8988T (cell line): ENCODE results near the gene RNF5.
"Not testable (repeated sequence)": the region's sequence is repeated elsewhere in the genome, so short reads cannot be mapped to it uniquely, and the experiment has no call there.

Experiments
- DNase-seq: peaks from one replicate; pipeline ENCODE4 v3.0.0; 2011

The RNF5 gene

GRCh38 chr6:32177788-32178546 lies at the start of gene RNF5:
Gene RNF5 (plus strand): TSS chr6:32178405. CDS start chr6:32178512, 107 bp downstream.
- peak; percentile 92 for DNase-seq

DNA sequence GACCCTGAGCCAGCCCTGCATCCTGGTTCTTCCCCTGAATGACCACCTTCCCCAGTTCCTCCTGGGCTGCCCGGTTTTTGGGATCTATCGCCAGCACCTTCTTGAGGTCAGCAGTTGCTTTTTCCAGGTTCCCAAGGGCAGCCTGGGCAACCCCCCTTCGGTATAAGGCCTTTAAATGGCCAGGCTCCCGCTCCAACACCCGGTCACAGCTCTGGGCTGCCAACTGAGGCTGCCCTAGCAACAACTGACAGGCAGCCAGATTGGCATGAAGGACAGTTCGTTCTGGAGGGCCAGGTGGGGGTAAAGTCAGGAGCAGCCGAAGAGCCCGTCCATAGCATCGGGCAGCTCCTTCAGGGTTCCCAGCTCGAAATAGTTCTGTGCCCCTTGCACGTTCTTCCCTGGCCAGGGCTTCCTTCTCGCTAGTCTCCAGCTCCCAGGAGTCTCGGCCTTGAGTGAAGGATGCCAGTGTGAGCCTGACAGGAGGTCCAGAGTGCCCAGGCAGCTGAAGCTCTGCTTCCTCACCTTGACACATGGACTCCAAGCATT lies 49.4 kb upstream of the RNF5 start:
- no peak for DNase-seq

DNA sequence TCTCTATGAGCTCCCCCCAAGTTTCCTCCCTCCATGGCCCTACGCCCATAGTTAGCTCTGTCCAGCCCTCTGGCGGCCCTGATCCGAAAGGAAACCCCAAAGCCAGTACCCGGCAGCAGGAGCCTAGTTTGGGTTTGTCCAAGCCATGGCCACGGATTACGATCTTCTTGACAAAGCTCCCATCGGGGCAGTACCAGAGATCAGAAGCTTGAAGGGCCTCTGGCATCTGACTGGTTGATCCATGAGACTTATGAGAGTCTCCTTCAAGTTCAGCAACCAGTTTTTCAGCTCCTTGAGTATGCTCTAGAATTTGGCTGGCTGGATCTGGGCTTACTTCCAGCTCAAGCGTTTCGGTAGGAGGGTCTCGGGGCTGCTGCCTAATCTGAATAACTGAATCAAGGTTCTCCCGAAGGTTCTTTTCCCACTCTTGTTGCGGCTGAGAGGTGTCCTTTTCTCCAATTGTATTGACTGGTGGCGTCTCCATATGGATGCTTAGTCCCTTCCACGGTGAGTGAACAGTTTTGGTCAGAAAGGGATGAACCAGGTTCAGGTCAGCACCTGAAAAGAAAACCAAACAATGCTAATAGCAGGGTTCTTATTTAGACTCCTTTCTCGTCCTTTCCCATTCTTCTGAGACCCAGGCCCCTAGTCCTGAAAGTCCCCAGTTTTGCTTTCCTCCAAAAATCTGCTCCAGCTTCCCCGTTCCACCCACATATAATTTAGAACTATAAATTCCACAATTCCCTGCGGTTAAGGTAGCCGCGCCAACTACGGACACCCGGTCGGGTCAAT lies 48.7 kb upstream of the RNF5 start:
- no peak for DNase-seq

DNA sequence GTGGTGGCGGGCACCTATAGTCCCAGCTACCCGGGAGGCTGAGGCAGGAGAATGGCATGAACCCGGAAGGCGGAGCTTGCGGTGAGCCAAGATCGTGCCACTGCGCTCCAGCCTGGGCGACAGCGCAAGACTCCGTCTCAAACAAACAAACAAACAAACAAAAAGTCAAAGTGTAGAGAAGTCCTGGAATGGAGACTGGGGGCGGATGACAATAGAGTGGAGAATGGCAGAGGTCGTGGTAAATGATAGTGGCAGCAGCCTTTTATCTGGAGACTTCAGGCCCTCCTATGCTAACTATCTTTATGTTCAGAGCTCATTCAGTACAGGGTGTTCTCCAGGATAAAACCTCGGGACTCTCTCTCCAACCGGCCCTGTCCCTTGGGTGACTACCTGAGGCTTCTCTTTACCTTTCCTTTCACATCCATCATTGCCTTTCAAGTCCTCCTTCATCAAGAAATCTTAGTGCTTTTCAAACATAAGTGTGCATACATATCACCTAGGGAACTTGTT lies 46.7 kb upstream of the RNF5 start:
- DNase-seq: no peak

DNA sequence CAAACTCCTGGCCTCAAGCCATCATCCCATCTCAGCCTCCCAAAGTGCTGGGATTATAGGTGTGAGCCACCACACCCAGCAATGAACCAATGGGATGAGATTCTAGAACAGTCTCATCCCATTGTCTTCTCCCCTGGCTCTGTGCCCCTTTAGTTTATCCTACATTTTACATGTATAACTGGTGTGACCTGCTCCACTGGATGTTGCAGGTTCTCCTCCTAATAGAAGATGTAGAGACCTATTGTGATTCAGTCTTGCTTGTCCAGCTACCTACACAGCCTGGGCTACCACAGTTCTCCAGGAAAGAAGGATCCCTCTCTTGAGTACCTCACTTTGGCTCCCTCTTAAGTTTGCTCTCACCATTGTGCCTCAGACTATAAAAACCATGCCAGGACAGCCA lies 46.1 kb upstream of the RNF5 start:
- no peak for DNase-seq

DNA sequence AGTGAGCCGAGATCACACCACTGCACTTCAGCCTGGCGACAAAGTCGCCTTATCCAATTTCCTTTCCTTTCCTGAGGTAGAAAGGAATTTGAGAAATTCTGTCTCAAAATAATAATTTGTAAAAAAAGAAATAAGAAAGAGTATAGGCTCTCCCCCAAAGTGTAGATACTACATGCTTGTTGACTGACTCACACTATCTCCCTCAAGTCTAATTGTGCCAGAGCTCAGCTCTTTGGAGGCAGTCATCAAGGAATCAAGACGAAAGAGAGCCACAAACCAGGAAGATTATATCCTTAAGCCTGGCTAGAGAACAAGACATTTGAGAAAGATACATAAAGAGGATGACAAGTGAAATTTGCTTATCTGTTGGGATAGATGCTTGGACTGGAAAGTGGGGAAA lies 44.4 kb upstream of the RNF5 start:
- no peak for DNase-seq

GRCh38 chr6:32137454-32137853 lies 40.8 kb upstream of the RNF5 start:
- no peak for DNase-seq

DNA sequence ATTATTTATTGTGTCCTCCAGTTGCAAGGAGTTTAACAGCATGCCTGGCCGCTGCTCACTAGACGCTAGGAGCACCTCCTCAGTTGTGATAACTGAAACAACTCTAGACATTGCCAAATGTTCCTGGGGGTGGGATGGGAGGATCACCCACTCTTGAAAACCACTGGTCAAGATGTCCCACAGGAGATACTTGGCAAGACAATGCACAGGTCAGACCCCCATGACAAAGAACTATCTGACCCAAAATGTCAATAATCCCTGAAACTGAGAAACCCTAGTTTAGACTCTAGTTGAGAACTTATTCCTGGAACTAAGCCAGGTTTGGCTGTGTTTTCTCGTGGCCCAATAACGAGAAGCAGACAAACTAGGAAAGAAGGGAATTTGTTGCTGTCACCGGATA lies 38.6 kb upstream of the RNF5 start:
- DNase-seq: no peak

GRCh38 chr6:32140420-32141046 lies 37.7 kb upstream of the RNF5 start:
- DNase-seq: no peak

- not testable (repeated sequence) for DNase-seq
Measured at GRCh38 chr6:32144238-32144637, 34.0 kb upstream of the RNF5 start.

DNA sequence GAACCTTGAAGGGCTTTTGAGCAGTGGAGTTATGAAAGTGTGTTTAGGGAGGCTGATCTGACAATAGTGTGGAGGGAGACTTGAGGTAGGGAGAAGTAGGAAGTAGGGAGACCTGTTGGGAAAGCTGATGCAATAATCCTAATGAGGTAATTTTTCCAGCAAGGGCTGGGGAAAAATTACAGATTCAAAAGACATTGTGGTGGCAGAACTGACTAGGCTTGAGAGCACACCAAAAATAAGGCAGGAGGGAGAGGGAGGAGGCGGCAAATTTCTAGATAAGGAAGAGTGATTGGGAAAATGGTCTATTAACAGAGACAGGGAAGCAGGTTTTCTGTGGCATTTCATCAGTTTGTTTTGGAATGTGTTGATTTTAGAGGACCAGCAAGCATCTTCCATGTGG lies 31.9 kb upstream of the RNF5 start:
- no peak for DNase-seq

DNA sequence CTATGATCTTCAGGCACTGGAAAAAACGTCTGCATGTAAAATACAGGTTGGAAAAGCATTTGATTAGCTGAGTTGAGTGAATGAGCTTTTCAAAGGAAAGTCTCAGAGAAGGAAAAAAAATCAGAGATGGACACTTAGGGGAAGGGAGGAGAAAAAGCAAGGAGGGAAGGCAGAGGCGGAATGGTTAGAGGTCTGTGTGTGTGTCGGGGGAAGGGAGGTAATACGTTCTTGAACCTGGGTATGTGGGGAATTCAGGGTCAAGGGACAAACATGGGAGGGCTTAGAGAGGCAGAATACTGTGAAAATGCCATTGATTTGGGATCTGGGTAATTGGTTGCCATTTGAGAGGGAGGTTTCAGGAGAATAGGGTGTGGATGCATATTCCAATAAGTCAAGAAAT lies 31.5 kb upstream of the RNF5 start:
- DNase-seq: no peak

DNA sequence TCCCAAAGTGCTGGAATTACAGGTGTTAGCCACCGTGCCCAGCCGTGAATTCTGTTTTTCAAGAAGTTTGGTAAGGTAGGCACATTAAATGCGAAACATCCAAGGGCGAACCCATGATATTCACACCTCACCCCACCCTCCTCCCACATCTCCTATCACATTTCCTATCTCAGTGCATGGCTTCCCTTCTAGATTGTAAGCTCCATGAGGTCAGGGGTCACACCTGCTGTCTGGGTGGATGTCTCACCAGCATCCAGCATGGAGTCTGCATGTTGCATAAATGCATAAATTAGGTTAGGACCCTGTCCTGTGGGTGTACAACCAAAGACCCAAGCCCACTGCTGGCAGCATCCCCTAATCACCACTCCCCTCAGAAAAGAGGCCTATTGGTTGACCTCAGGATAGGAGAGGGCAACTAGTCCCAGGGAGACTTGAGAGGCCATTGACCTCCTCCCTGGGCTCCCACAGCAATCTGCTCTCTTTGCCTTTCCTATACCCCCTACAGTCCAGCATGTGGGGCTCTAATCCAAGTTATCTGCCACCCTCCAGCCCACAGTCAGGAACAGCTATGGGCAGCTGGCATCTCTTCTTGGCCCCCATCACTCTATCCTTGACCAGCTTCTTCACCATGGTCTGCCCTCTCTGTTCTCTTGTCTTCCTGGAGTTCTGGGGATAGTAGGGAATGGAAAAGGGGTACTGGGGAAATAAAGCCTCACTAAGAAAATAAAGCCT lies 30.6 kb upstream of the RNF5 start:
- no peak for DNase-seq

GRCh38 chr6:32148289-32149091 lies 29.7 kb upstream of the RNF5 start:
- no peak for DNase-seq

DNA sequence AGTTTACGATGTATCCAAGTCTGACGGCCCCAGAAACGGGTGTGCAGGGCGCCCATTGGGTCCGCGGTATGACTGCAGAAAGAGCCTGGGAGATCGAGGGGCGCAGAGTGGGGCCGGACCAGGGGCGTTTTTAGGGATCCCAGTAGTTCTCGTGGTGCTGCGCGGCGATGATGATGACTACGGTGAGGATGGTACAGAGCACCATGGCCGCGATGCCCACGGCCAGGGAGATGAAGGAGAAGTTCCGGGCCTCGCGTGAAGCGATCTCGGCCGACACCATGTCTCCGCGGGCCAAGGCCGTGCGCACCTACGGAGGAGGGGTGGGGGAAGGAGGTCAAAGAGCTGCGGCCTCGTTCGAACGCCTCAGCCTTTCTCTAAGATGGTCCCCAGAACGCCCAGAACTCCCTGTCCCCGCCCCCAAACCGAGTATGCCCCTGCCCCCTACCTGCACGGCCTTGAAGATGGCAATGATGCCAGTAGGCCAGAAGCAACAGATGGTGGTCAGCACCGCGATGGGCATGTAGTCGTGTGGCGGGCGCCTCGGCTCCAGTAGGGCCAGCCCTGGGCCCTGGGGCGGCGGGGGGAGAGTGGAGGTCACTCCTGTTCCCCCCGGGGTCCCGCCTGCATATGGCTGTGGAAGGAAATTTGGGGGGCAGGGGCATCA lies 29.0 kb upstream of the RNF5 start:
- DNase-seq: no peak

DNA sequence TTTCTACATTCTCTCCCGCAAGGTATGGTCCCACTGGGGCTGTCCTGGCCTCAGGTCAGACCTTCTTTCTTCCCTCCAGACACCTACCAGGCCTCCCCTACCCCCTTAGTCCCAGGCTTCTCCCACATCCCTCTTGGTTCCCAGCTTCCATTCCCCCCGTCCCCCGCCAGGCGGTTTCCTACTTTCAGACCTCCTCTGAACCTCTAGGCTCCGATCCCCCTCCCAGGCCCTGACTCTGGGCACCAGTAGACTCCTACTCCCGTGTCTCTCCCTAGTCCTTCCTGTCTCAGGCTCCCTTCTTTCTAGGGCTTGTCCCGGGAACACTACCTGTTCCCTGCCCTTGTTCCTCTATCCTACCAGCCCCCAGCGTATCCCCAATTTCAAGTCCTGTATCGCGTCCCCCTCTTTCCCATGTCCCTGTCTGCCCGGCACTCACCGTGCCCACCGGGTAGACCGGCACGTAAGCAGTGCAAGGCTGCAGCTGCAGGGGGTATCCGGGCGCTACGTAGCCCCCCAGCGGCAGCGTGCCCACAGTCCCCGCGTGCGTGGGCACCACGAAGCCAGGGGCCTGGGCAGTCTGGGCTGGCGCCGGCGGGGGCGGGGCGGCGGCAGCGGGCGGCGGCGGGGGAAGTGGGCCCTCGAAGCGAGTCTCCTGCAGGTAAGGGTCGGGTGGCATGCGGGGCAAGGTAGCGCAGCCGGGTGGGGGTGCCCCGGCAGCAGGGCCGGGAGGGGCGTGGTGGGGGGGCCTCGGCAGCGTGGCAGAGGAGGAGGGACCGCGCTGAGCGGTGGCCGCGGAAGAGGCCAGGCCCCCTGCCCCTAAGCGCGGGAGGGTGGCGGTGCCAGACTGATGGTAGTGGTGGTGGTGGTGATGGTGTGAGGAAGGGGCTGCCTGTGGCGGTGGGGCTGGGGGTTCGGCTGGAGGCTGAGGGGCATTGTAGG lies 28.0 kb upstream of the RNF5 start:
- no peak for DNase-seq

DNA sequence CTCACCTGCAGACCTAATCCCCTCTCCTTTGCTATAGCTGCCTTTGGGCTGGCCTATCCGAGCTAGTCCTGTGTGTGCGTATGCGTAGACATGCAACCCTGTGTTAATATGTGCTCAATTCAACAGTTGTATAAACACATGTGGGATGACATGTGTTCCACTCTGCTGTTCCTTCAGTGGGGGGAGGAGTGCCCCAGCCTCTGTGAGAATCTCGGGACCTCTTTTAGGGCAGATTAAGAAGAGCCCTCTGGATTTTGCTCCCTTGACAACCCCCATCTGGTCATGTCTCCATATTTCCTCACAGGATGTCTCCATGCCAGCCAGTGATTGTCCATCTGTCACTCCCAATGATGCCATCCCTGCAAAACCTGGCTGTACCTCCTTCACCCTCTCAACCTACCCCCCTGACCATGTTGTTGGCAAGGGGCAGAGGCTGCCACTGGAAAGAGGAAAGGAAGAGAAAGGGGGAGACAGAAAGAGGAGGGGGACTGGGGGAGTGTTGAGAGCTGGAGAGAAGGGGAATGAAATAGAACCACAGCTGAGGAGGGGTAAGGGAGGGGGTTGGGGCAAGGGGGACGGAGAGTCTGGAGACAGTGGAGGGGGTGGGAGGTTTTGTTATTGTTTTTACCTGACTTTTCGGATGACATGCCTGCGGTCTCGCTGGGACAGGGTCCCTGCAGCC lies 26.9 kb upstream of the RNF5 start:
- no peak for DNase-seq

GRCh38 chr6:32151863-32152768 lies 26.1 kb upstream of the RNF5 start, which contains the start of gene PRRT1:
Gene PRRT1 (minus strand): TSS chr6:32151939. CDS start chr6:32151827, 112 bp downstream.
- DNase-seq: no peak
